Activated T-helper 1 cell treated with anti-CD3 and anti-CD28 coated beads, Interleukin-12 subunit alpha, Interleukin-12 subunit beta, Interleukin-2, Interleukin-4 antibody, amounts not matched to agents 30 ng/mL and 10 ng/mL and 1 ng/mL, durations not matched to agents 14 hours and 24 hours and 36 hours (primary cell): Measurements from ENCODE around the gene PDCD4. TPM values are rescaled to one million over a fixed set of nuclear protein-coding genes. Genes with fewer than 3 reads are reported as not detected.

Source experiments
- DNase-seq: peaks from one replicate; pipeline ENCODE4 v3.0.0; 2021; ENCODE audit warnings: low spot score
- H3K27ac Mint-ChIP-seq: one replicate; pipeline ENCODE4 v1.8.0; 2021; ENCODE audit warnings: mild to moderate bottlenecking, mixed read lengths
- H3K27me3 Mint-ChIP-seq: one replicate; pipeline ENCODE4 v1.8.0; 2022; ENCODE audit warnings: mild to moderate bottlenecking, moderate library complexity, mixed read lengths; ENCODE audit not compliant: insufficient read depth
- H3K36me3 Mint-ChIP-seq: one replicate; pipeline ENCODE4 v1.8.0; 2021; ENCODE audit warnings: low read depth, mixed read lengths
- H3K4me1 Mint-ChIP-seq: one replicate; pipeline ENCODE4 v1.8.0; 2021; ENCODE audit warnings: low read depth, mixed read lengths
- H3K4me3 Mint-ChIP-seq: one replicate; pipeline ENCODE4 v1.8.0; 2021; ENCODE audit warnings: mild to moderate bottlenecking, moderate library complexity, mixed read lengths
- H3K9me3 Mint-ChIP-seq: one replicate; pipeline ENCODE4 v1.8.0; 2021; ENCODE audit warnings: mixed read lengths
- intact Hi-C: fragments of 100-400 bp; cut with micrococcal nuclease; formaldehyde crosslinking; loops from one replicate; pipeline ENCODE4 v1.15.1; 2024
- total RNA-seq: library from RNA; stranded (reverse); gene quantifications from 2 replicates; pipeline ENCODE4 v1.2.3, GENCODE V29; 2022

The PDCD4 gene
- total RNA-seq, 1 donor from 2014 or later, result 46.1 TPM

GRCh38 chr10:110834629-110835301 is 37.0 kb upstream of the PDCD4 start:
- Mint-ChIP-seq H3K9me3 (no peaks in the 10 kb centered on the region), H3K4me3 (no peak overlapping the region), H3K27ac (peak overlapping the region; percentile 10), H3K27me3 (no peaks in the 10 kb centered on the region), H3K4me1 (peaks cover 35% of the 10 kb centered on the region), H3K36me3 (peaks cover 4% of the 10 kb centered on the region)
- intact Hi-C loops, result no loop called here
- DNase-seq, result no peak

- no peaks in the 10 kb centered on the region for H3K27me3 Mint-ChIP-seq
- no peaks in the 10 kb centered on the region for H3K9me3 Mint-ChIP-seq
- no peak overlapping the region for H3K27ac Mint-ChIP-seq
- peaks cover 4% of the 10 kb centered on the region for H3K36me3 Mint-ChIP-seq
- intact Hi-C loops, result no loop called here
- peaks cover 37% of the 10 kb centered on the region for H3K4me1 Mint-ChIP-seq
- DNase-seq, result no peak
- no peak overlapping the region for H3K4me3 Mint-ChIP-seq
Measured at GRCh38 chr10:110835841-110836240, 35.9 kb upstream of the PDCD4 start.

- Mint-ChIP-seq H3K36me3 (peaks cover 4% of the 10 kb centered on the region), H3K4me1 (peaks cover 46% of the 10 kb centered on the region), H3K4me3 (no peak overlapping the region), H3K27me3 (no peaks in the 10 kb centered on the region), H3K9me3 (no peaks in the 10 kb centered on the region), H3K27ac (no peak overlapping the region)
- DNase-seq, result no peak
- intact Hi-C loops, result no loop called here
Measured at GRCh38 chr10:110836706-110837105, 35.0 kb upstream of the PDCD4 start.

- Mint-ChIP-seq H3K4me1 (peaks cover 54% of the 10 kb centered on the region), H3K36me3 (peaks cover 4% of the 10 kb centered on the region), H3K27me3 (no peaks in the 10 kb centered on the region), H3K27ac (no peak overlapping the region), H3K4me3 (no peak overlapping the region), H3K9me3 (no peaks in the 10 kb centered on the region)
- intact Hi-C loops, result no loop called here
- DNase-seq, result no peak
Measured at GRCh38 chr10:110837418-110838171, 34.1 kb upstream of the PDCD4 start.

GRCh38 chr10:110840225-110840922 is 31.4 kb upstream of the PDCD4 start:
- Mint-ChIP-seq H3K9me3 (no peaks in the 10 kb centered on the region), H3K4me1 (peaks cover 71% of the 10 kb centered on the region), H3K27ac (no peak overlapping the region), H3K27me3 (no peaks in the 10 kb centered on the region), H3K36me3 (peaks cover 6% of the 10 kb centered on the region), H3K4me3 (no peak overlapping the region)
- no peak for DNase-seq
- intact Hi-C loops, result no loop called here

GRCh38 chr10:110840923-110841428 is 30.8 kb upstream of the PDCD4 start:
- H3K4me1 Mint-ChIP-seq, result peaks cover 69% of the 10 kb centered on the region
- H3K36me3 Mint-ChIP-seq, result peaks cover 6% of the 10 kb centered on the region
- no peak for DNase-seq
- H3K4me3 Mint-ChIP-seq, result no peak overlapping the region
- no peak overlapping the region for H3K27ac Mint-ChIP-seq
- no peaks in the 10 kb centered on the region for H3K27me3 Mint-ChIP-seq
- intact Hi-C loops, result no loop called here
- H3K9me3 Mint-ChIP-seq, result no peaks in the 10 kb centered on the region

- Mint-ChIP-seq H3K36me3 (peaks cover 6% of the 10 kb centered on the region), H3K27me3 (no peaks in the 10 kb centered on the region), H3K4me1 (peaks cover 71% of the 10 kb centered on the region), H3K9me3 (no peaks in the 10 kb centered on the region), H3K27ac (peak overlapping the region; percentile 86), H3K4me3 (peak overlapping the region; percentile 42)
- DNase-seq, result no peak
- intact Hi-C loops, result no loop called here
Measured at GRCh38 chr10:110841767-110842267, 29.9 kb upstream of the PDCD4 start.

GRCh38 chr10:110842326-110842904 is 29.3 kb upstream of the PDCD4 start:
- Mint-ChIP-seq H3K4me1 (peaks cover 71% of the 10 kb centered on the region), H3K9me3 (no peaks in the 10 kb centered on the region), H3K4me3 (peak overlapping the region; percentile 42), H3K27me3 (no peaks in the 10 kb centered on the region), H3K36me3 (peaks cover 5% of the 10 kb centered on the region), H3K27ac (peak overlapping the region; percentile 86)
- DNase-seq, result no peak
- intact Hi-C loops, result no loop called here

- peak; percentile 66 for DNase-seq
- Mint-ChIP-seq H3K27me3 (no peaks in the 10 kb centered on the region), H3K27ac (peak overlapping the region; percentile 86), H3K9me3 (no peaks in the 10 kb centered on the region), H3K4me1 (peaks cover 69% of the 10 kb centered on the region), H3K4me3 (peak overlapping the region; percentile 60), H3K36me3 (peaks cover 2% of the 10 kb centered on the region)
- intact Hi-C loops, result loop anchor here (1.0 kb wide), 3 partner anchors 9 to 69 kb away; no protein-coding TSS in a partner anchor
Measured at GRCh38 chr10:110843031-110843430, 28.7 kb upstream of the PDCD4 start.

- H3K9me3 Mint-ChIP-seq, result no peaks in the 10 kb centered on the region
- no peak for DNase-seq
- H3K4me1 Mint-ChIP-seq, result peaks cover 70% of the 10 kb centered on the region
- H3K27ac Mint-ChIP-seq, result peak overlapping the region; percentile 86
- no peaks in the 10 kb centered on the region for H3K27me3 Mint-ChIP-seq
- peaks cover 2% of the 10 kb centered on the region for H3K36me3 Mint-ChIP-seq
- intact Hi-C loops, result loop anchor here (1.0 kb wide), 3 partner anchors 8 to 70 kb away; no protein-coding TSS in a partner anchor
- no peak overlapping the region for H3K4me3 Mint-ChIP-seq
Measured at GRCh38 chr10:110843796-110844616, 27.7 kb upstream of the PDCD4 start.

- no peak for DNase-seq
- Mint-ChIP-seq H3K4me1 (peaks cover 76% of the 10 kb centered on the region), H3K27me3 (no peaks in the 10 kb centered on the region), H3K36me3 (peaks cover 2% of the 10 kb centered on the region), H3K9me3 (no peaks in the 10 kb centered on the region), H3K27ac (peak overlapping the region; percentile 24), H3K4me3 (no peak overlapping the region)
- intact Hi-C loops, result no loop called here
Measured at GRCh38 chr10:110844617-110844881, 27.2 kb upstream of the PDCD4 start.

GRCh38 chr10:110845192-110845755 is 26.5 kb upstream of the PDCD4 start:
- Mint-ChIP-seq H3K9me3 (no peaks in the 10 kb centered on the region), H3K27ac (no peak overlapping the region), H3K4me1 (peaks cover 83% of the 10 kb centered on the region), H3K4me3 (no peak overlapping the region), H3K36me3 (peaks cover 2% of the 10 kb centered on the region), H3K27me3 (no peaks in the 10 kb centered on the region)
- DNase-seq, result no peak
- intact Hi-C loops, result no loop called here
